Measurements from ENCODE around the gene TBL1XR1.
"Not testable (repeated sequence)": the region's sequence is repeated elsewhere in the genome, so short reads cannot be mapped to it uniquely, and the experiment has no call there.

The TBL1XR1 gene

GRCh38 chr3:177188325-177188724, 9.0 kb downstream of the TBL1XR1 start:
- H3K4me3 ChIP-seq (ENCODE audit: low read length in 2 of 2); H3K79me1 ChIP-seq (ENCODE audit: low read depth, low read length); H3K23ac ChIP-seq (ENCODE audit: low read depth, low read length, poor library complexity); H3K14ac ChIP-seq (ENCODE audit: low read length); H3K27me3 ChIP-seq (ENCODE audit: control insufficient read depth in 3 of 3, insufficient read depth in 3 of 3, low read depth in 1 of 3, low read length in 3 of 3); H2BK12ac ChIP-seq (ENCODE audit: low read length); H3K4me2 ChIP-seq (ENCODE audit: insufficient read depth, low read length, poor library complexity, severe bottlenecking); DNase-seq (ENCODE audit: low spot score); H3K4ac ChIP-seq (ENCODE audit: low read length); H3K4me1 ChIP-seq (ENCODE audit: control insufficient read depth in 2 of 2, insufficient read depth in 1 of 2, low read depth in 1 of 2, low read length in 2 of 2); H3K9ac ChIP-seq (ENCODE audit: low read depth, low read length, poor library complexity); H2BK5ac ChIP-seq (ENCODE audit: low read length); H3K18ac ChIP-seq (ENCODE audit: low read length); H2BK120ac ChIP-seq (ENCODE audit: low read depth, low read length); H2AK5ac ChIP-seq (ENCODE audit: low read depth, low read length); H4K8ac ChIP-seq (ENCODE audit: low read depth, low read length); H2AFZ ChIP-seq (ENCODE audit: low read length); H4K91ac ChIP-seq (ENCODE audit: low read depth, low read length, poor library complexity); H2BK15ac ChIP-seq (ENCODE audit: low read length); H3K27ac ChIP-seq (replicated peaks; ENCODE audit: low read length): not testable (repeated sequence)
- no CpG with 5 or more reads among the region's 4 CpGs for WGBS, 2 donors (ENCODE audit: extremely low coverage in 2 of 2, insufficient read length in 2 of 2, insufficient replicate concordance in 1 of 2)
- H3K9me3 ChIP-seq (replicated peaks in 1 of 2; ENCODE audit: control insufficient read depth in 2 of 2, insufficient read depth in 1 of 2, low read depth in 1 of 2, low read length in 2 of 2) = peaks cover 0 to 20% of the 10 kb centered on the region in 2 donors
- H3K36me3 ChIP-seq (replicated peaks in 1 of 2; ENCODE audit: control insufficient read depth in 2 of 2, insufficient read depth in 2 of 2, low read length in 2 of 2) = peaks cover 0 to 46% of the 10 kb centered on the region in 2 donors

- H4K8ac ChIP-seq (ENCODE audit: low read depth, low read length) = no peak overlapping the region
- H3K36me3 ChIP-seq (replicated peaks in 1 of 2; ENCODE audit: control insufficient read depth in 2 of 2, insufficient read depth in 2 of 2, low read length in 2 of 2) = peaks cover 2 to 58% of the 10 kb centered on the region in 2 donors
- H3K9me3 ChIP-seq (replicated peaks in 1 of 2; ENCODE audit: control insufficient read depth in 2 of 2, insufficient read depth in 1 of 2, low read depth in 1 of 2, low read length in 2 of 2) = peaks cover 0 to 28% of the 10 kb centered on the region in 2 donors
- H3K14ac ChIP-seq (ENCODE audit: low read length) = no peak overlapping the region
- H3K27me3 ChIP-seq (ENCODE audit: control insufficient read depth in 3 of 3, insufficient read depth in 3 of 3, low read depth in 1 of 3, low read length in 3 of 3) = no peaks in the 10 kb centered on the region
- H2BK15ac ChIP-seq (ENCODE audit: low read length) = no peak overlapping the region
- H3K4me1 ChIP-seq (ENCODE audit: control insufficient read depth in 2 of 2, insufficient read depth in 1 of 2, low read depth in 1 of 2, low read length in 2 of 2) = peaks cover 4 to 5% of the 10 kb centered on the region in 2 donors
- H2BK12ac ChIP-seq (ENCODE audit: low read length) = no peak overlapping the region
- no CpG with 5 or more reads among the region's 1 CpG for WGBS, 2 donors (ENCODE audit: extremely low coverage in 2 of 2, insufficient read length in 2 of 2, insufficient replicate concordance in 1 of 2)
- H2AFZ ChIP-seq (ENCODE audit: low read length) = no peak overlapping the region
- H3K27ac ChIP-seq (replicated peaks; ENCODE audit: low read length) = no peak overlapping the region
- peaks cover 7% of the 10 kb centered on the region for H3K79me1 ChIP-seq (ENCODE audit: low read depth, low read length)
- H3K18ac ChIP-seq (ENCODE audit: low read length) = no peak overlapping the region
- H3K23ac ChIP-seq (ENCODE audit: low read depth, low read length, poor library complexity) = no peak overlapping the region
- H3K9ac ChIP-seq (ENCODE audit: low read depth, low read length, poor library complexity) = no peak overlapping the region
- H3K4me3 ChIP-seq (ENCODE audit: low read length in 2 of 2) = no peak overlapping the region
- H2BK5ac ChIP-seq (ENCODE audit: low read length) = no peak overlapping the region
- no peak overlapping the region for H3K4ac ChIP-seq (ENCODE audit: low read length)
- H2BK120ac ChIP-seq (ENCODE audit: low read depth, low read length) = no peak overlapping the region
- H2AK5ac ChIP-seq (ENCODE audit: low read depth, low read length) = no peak overlapping the region
- no peak for DNase-seq (ENCODE audit: low spot score)
- H3K4me2 ChIP-seq (ENCODE audit: insufficient read depth, low read length, poor library complexity, severe bottlenecking) = no peak overlapping the region
- H4K91ac ChIP-seq (ENCODE audit: low read depth, low read length, poor library complexity) = no peak overlapping the region
Measured at GRCh38 chr3:177186306-177186705, 11.0 kb downstream of the TBL1XR1 start.

- peaks cover 0 to 36% of the 10 kb centered on the region in 2 donors for H3K9me3 ChIP-seq (replicated peaks in 1 of 2; ENCODE audit: control insufficient read depth in 2 of 2, insufficient read depth in 1 of 2, low read depth in 1 of 2, low read length in 2 of 2)
Measured at GRCh38 chr3:177185035-177185574, 12.2 kb downstream of the TBL1XR1 start.

GRCh38 chr3:177184602-177185001, 12.7 kb downstream of the TBL1XR1 start:
- H2AFZ ChIP-seq (ENCODE audit: low read length); DNase-seq (ENCODE audit: low spot score); H3K27me3 ChIP-seq (ENCODE audit: control insufficient read depth in 3 of 3, insufficient read depth in 3 of 3, low read depth in 1 of 3, low read length in 3 of 3); H2BK120ac ChIP-seq (ENCODE audit: low read depth, low read length); H3K23ac ChIP-seq (ENCODE audit: low read depth, low read length, poor library complexity); H3K14ac ChIP-seq (ENCODE audit: low read length); H2BK12ac ChIP-seq (ENCODE audit: low read length); H3K4me3 ChIP-seq (ENCODE audit: low read length in 2 of 2); H3K27ac ChIP-seq (replicated peaks; ENCODE audit: low read length); H3K18ac ChIP-seq (ENCODE audit: low read length); H3K4me2 ChIP-seq (ENCODE audit: insufficient read depth, low read length, poor library complexity, severe bottlenecking); H3K79me1 ChIP-seq (ENCODE audit: low read depth, low read length); H3K9ac ChIP-seq (ENCODE audit: low read depth, low read length, poor library complexity); H4K8ac ChIP-seq (ENCODE audit: low read depth, low read length); H3K4me1 ChIP-seq (ENCODE audit: control insufficient read depth in 2 of 2, insufficient read depth in 1 of 2, low read depth in 1 of 2, low read length in 2 of 2); H2BK15ac ChIP-seq (ENCODE audit: low read length); H2AK5ac ChIP-seq (ENCODE audit: low read depth, low read length); H2BK5ac ChIP-seq (ENCODE audit: low read length); H4K91ac ChIP-seq (ENCODE audit: low read depth, low read length, poor library complexity); H3K4ac ChIP-seq (ENCODE audit: low read length): not testable (repeated sequence)
- Histone ChIP-seq H3K36me3 (replicated peaks in 1 of 2; ENCODE audit: control insufficient read depth in 2 of 2, insufficient read depth in 2 of 2, low read length in 2 of 2) (peaks cover 2 to 61% of the 10 kb centered on the region in 2 donors), H3K9me3 (replicated peaks in 1 of 2; ENCODE audit: control insufficient read depth in 2 of 2, insufficient read depth in 1 of 2, low read depth in 1 of 2, low read length in 2 of 2) (peaks cover 0 to 37% of the 10 kb centered on the region in 2 donors)
- no CpG with 5 or more reads among the region's 3 CpGs for WGBS, 2 donors (ENCODE audit: extremely low coverage in 2 of 2, insufficient read length in 2 of 2, insufficient replicate concordance in 1 of 2)

More at GRCh38 chr3:177185035-177185574, 12.2 kb downstream of the TBL1XR1 start:
- no peaks in the 10 kb centered on the region for H3K27me3 ChIP-seq (ENCODE audit: control insufficient read depth in 3 of 3, insufficient read depth in 3 of 3, low read depth in 1 of 3, low read length in 3 of 3)
- H3K36me3 ChIP-seq (replicated peaks in 1 of 2; ENCODE audit: control insufficient read depth in 2 of 2, insufficient read depth in 2 of 2, low read length in 2 of 2) = peaks cover 2 to 62% of the 10 kb centered on the region in 2 donors
- no peak overlapping the region for H2BK5ac ChIP-seq (ENCODE audit: low read length)
- no peak overlapping the region for H3K4me3 ChIP-seq (ENCODE audit: low read length in 2 of 2)
- H4K8ac ChIP-seq (ENCODE audit: low read depth, low read length) = no peak overlapping the region
- peaks cover 10% of the 10 kb centered on the region for H3K79me1 ChIP-seq (ENCODE audit: low read depth, low read length)
- H2BK15ac ChIP-seq (ENCODE audit: low read length) = no peak overlapping the region
- H2BK120ac ChIP-seq (ENCODE audit: low read depth, low read length) = no peak overlapping the region
- H3K14ac ChIP-seq (ENCODE audit: low read length) = no peak overlapping the region
- H3K4me1 ChIP-seq (ENCODE audit: control insufficient read depth in 2 of 2, insufficient read depth in 1 of 2, low read depth in 1 of 2, low read length in 2 of 2) = peaks cover 0 to 2% of the 10 kb centered on the region in 2 donors
- H4K91ac ChIP-seq (ENCODE audit: low read depth, low read length, poor library complexity) = no peak overlapping the region
- no peak overlapping the region for H2AK5ac ChIP-seq (ENCODE audit: low read depth, low read length)
- no peak overlapping the region for H3K4ac ChIP-seq (ENCODE audit: low read length)
- H2BK12ac ChIP-seq (ENCODE audit: low read length) = no peak overlapping the region
- no CpG with 5 or more reads among the region's 7 CpGs for WGBS, 2 donors (ENCODE audit: extremely low coverage in 2 of 2, insufficient read length in 2 of 2, insufficient replicate concordance in 1 of 2)
- no peak overlapping the region for H3K9ac ChIP-seq (ENCODE audit: low read depth, low read length, poor library complexity)
- no peak overlapping the region for H3K27ac ChIP-seq (replicated peaks; ENCODE audit: low read length)
- H2AFZ ChIP-seq (ENCODE audit: low read length) = no peak overlapping the region
- no peak overlapping the region for H3K18ac ChIP-seq (ENCODE audit: low read length)
- no peak overlapping the region for H3K23ac ChIP-seq (ENCODE audit: low read depth, low read length, poor library complexity)
- no peak overlapping the region for H3K4me2 ChIP-seq (ENCODE audit: insufficient read depth, low read length, poor library complexity, severe bottlenecking)
- no peak for DNase-seq (ENCODE audit: low spot score)

All from neuronal stem cell (in vitro differentiated cells).